B cell (primary cell): Measurements from ENCODE around the gene SPTBN1. TPM values are rescaled to one million over a fixed set of nuclear protein-coding genes. Genes with fewer than 3 reads are reported as not detected.
"Not testable (repeated sequence)": the region's sequence is repeated elsewhere in the genome, so short reads cannot be mapped to it uniquely, and the experiment has no call there.

Source experiments
- ATAC-seq: fragments of 200-7000 bp; cut with Tn5 transposase; one replicate; pipeline ENCODE4 v1.10.0; 2021; ENCODE audit warnings: low read depth, mild to moderate bottlenecking, moderate number of reproducible peaks, moderate library complexity
- CTCF ChIA-PET: fragments of 350-600 bp; sonication (Branson Sonifier 250); formaldehyde crosslinking; loops from one replicate; lab custom pipeline; 2021; ENCODE audit warnings: antibody characterized with exemption, inconsistent platforms; lab: Charles Lee
- POLR2A ChIA-PET: fragments of 350-600 bp; sonication (Branson Sonifier 250); formaldehyde crosslinking; loops from one replicate; lab custom pipeline; 2021; ENCODE audit warnings: antibody characterized with exemption; lab: Charles Lee
- DNase-seq: peaks from one replicate; pipeline ENCODE4 v3.0.0; 2013
- H2AFZ ChIP-seq: 2 replicates; pipeline ENCODE4 v1.6.1; 2012; ENCODE audit warnings: mild to moderate bottlenecking, low read depth, low read length; ENCODE audit not compliant: insufficient read depth, poor library complexity, severe bottlenecking
- H3K27ac ChIP-seq, 2 donors: 1 replicate in 1 of 2; 2 replicates in 1 of 2; pipeline ENCODE4 v1.5.1; 2012 to 2013; ENCODE audit warnings: low read length in 2 of 2, mild to moderate bottlenecking in 2 of 2, moderate library complexity in 1 of 2
- H3K27me3 ChIP-seq, 4 experiments: fragments of 200-600 bp in 1 of 4; sonication (generic) in 1 of 4; replicated peaks in 1 of 4; 1 replicate in 2 of 4; 2 replicates in 2 of 4; pipeline versions ENCODE4 v1.6.1 to v1.7.0; 2013 to 2016; ENCODE audit warnings: low read length in 3 of 4, mild to moderate bottlenecking in 2 of 4, mixed read lengths in 1 of 4, moderate library complexity in 1 of 4; ENCODE audit not compliant: insufficient read depth in 4 of 4, control insufficient read depth in 3 of 4; ENCODE audit errors: control extremely low read depth in 1 of 4
- H3K36me3 ChIP-seq, 2 experiments: replicated peaks in 1 of 2; 1 replicate in 1 of 2; 2 replicates in 1 of 2; pipeline versions ENCODE4 v1.6.1 to v1.7.1; 2013; ENCODE audit warnings: low read length in 1 of 2; ENCODE audit not compliant: insufficient read depth in 2 of 2, control insufficient read depth in 1 of 2; ENCODE audit errors: control extremely low read depth in 1 of 2, extremely low read depth in 1 of 2
- H3K4me1 ChIP-seq, 2 donors: fragments of 200-600 bp in 1 of 2; sonication (generic) in 1 of 2; 1 replicate in 1 of 2; 2 replicates in 1 of 2; pipeline versions ENCODE4 v1.5.1 to v1.6.1; 2013 to 2017; ENCODE audit warnings: low read length in 2 of 2; ENCODE audit not compliant: control insufficient read depth in 2 of 2, insufficient read depth in 2 of 2
- H3K4me2 ChIP-seq: replicated peaks from 2 replicates; pipeline ENCODE3; 2012; ENCODE audit warnings: mild to moderate bottlenecking, low read depth, low read length; ENCODE audit not compliant: poor library complexity, severe bottlenecking
- H3K4me3 ChIP-seq, 5 experiments: fragments of 200-600 bp in 1 of 5; sonication (generic) in 1 of 5; 1 replicate in 3 of 5; 2 replicates in 2 of 5; pipeline versions ENCODE4 v1.5.1 to v1.7.0; 2011 to 2016; ENCODE audit warnings: low read length in 4 of 5, mild to moderate bottlenecking in 4 of 5, low read depth in 2 of 5, control low read depth in 1 of 5, moderate library complexity in 1 of 5; ENCODE audit not compliant: insufficient read depth in 1 of 5; ENCODE audit errors: control extremely low read depth in 1 of 5, extremely low read depth in 1 of 5
- H3K79me2 ChIP-seq: fragments of 200-600 bp; sonication (generic); one replicate; pipeline ENCODE4 v1.6.0; 2016; ENCODE audit warnings: low read length; ENCODE audit not compliant: control insufficient read depth, insufficient read depth
- H3K9ac ChIP-seq: fragments of 200-600 bp; sonication (generic); 2 replicates; pipeline ENCODE4 v1.6.1; 2017; ENCODE audit warnings: mild to moderate bottlenecking, low read length, moderate library complexity
- H3K9me3 ChIP-seq, 3 donors: one replicate each; pipeline versions ENCODE4 v1.6.1 to v1.7.1; 2013; ENCODE audit warnings: low read length in 2 of 3; ENCODE audit not compliant: control insufficient read depth in 2 of 3, insufficient read depth in 1 of 3; ENCODE audit errors: control extremely low read depth in 1 of 3
- H4K20me1 ChIP-seq: 2 replicates; pipeline ENCODE4 v1.6.0; 2012; ENCODE audit warnings: mild to moderate bottlenecking, low read length; ENCODE audit not compliant: insufficient read depth, control insufficient read depth, poor library complexity, severe bottlenecking
- H3K27ac Mint-ChIP-seq: one replicate; pipeline ENCODE4 v1.8.0; 2021; ENCODE audit warnings: mixed read lengths
- H3K27me3 Mint-ChIP-seq: one replicate; pipeline ENCODE4 v1.8.0; 2021; ENCODE audit warnings: mixed read lengths
- H3K4me1 Mint-ChIP-seq: one replicate; pipeline ENCODE4 v1.8.0; 2021; ENCODE audit warnings: mixed read lengths
- H3K4me3 Mint-ChIP-seq: one replicate; pipeline ENCODE4 v1.8.0; 2021; ENCODE audit warnings: mixed read lengths
- H3K9me3 Mint-ChIP-seq: one replicate; pipeline ENCODE4 v1.8.0; 2022; ENCODE audit warnings: mixed read lengths; ENCODE audit not compliant: insufficient read depth
- CTCF ChIP-seq: fragments of 200-600 bp; IDR thresholded peaks from one replicate; pipeline ENCODE4 v1.8.0; 2022; ENCODE audit warnings: antibody characterized with exemption, mild to moderate bottlenecking
- EZH2 ChIP-seq: IDR thresholded peaks from 2 replicates; pipeline ENCODE4 v1.6.1; 2012; ENCODE audit warnings: borderline replicate concordance, low read depth, mild to moderate bottlenecking, moderate library complexity, low read length; ENCODE audit not compliant: insufficient read depth, poor library complexity, severe bottlenecking
- WGBS: methylation state at CpG from one replicate; pipeline ENCODE4 v1.1.5; 2013; ENCODE audit warnings: missing lambda C conversion rate; ENCODE audit not compliant: insufficient coverage; 5-methylcytosine and 5-hydroxymethylcytosine counted together
- intact Hi-C: fragments of 100-400 bp; cut with micrococcal nuclease; formaldehyde crosslinking; loops from one replicate; pipeline ENCODE4 v1.10.0; 2022
- polyA plus RNA-seq: library from polyadenylated mRNA; depleted of rRNA; stranded (reverse); fragments of >200 nt; gene quantifications from 2 replicates; pipeline ENCODE4 v1.2.3, GENCODE V29; 2012
- total RNA-seq, 2 donors: library from RNA; stranded (reverse); fragments of 120-200 nt in 1 of 2; gene quantifications; 1 replicate in 1 of 2; 2 replicates in 1 of 2; pipeline versions ENCODE4 v1.2.3 to v1.2.4, GENCODE V29; 2013 to 2022

The SPTBN1 gene
- total and polyA plus RNA-seq, 2 donors (not counting 1 experiment from before 2014, with no cell fraction given): 43.7 to 144 TPM

DNA sequence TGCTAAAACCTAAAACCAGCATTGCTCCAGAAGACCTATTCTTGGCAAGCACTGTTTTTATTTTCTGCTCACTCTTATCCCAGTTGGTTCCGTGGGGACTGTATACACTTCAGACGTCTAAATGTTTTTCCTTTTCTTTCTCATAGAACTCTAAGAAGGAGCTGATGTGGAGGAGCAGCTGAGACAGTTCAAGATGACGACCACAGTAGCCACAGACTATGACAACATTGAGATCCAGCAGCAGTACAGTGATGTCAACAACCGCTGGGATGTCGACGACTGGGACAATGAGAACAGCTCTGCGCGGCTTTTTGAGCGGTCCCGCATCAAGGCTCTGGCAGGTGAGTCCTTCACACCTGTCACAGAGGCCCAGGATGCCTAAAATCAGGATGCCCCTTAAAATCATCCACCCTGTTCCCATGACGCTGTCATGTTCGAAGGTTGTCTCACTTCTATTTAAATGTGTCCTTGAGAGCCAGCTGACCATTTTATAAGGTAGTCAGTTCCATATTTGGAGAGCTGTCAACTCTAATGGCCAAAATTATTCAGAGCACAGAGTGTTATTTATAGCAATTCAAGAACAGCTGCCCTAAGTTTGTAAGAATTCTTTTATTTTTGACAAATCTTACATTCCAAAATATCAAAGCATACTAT lies 70.2 kb downstream of the SPTBN1 start:
- over 99% methylated on average over 10 of the region's 12 CpGs for WGBS
- no peak overlapping the region for H2AFZ ChIP-seq
- no peak overlapping the region for H3K9ac ChIP-seq
- no peaks in the 10 kb centered on the region for H4K20me1 ChIP-seq
- Mint-ChIP-seq H3K27me3 (no peaks in the 10 kb centered on the region), H3K4me3 (no peak overlapping the region), H3K9me3 (no peaks in the 10 kb centered on the region), H3K27ac (no peak overlapping the region), H3K4me1 (peaks cover 9% of the 10 kb centered on the region)
- H3K27ac ChIP-seq: no peak overlapping the region
- H3K27me3 ChIP-seq: no peaks in the 10 kb centered on the region
- ATAC-seq (no peak), DNase-seq (no peak)
- H3K4me1 ChIP-seq: no peaks in the 10 kb centered on the region
- intact Hi-C loops: loop anchor here (10.0 kb wide), 1 partner anchor 648 kb away; no protein-coding TSS in a partner anchor
- no peak overlapping the region for H3K4me3 ChIP-seq
- H3K79me2 ChIP-seq: no peaks in the 10 kb centered on the region
- H3K4me2 ChIP-seq: no peak overlapping the region
- ChIA-PET CTCF (interaction anchor here (0.6 to 8.3 kb wide), 6 partner anchors 71 to 419 kb away, joined by 3 to 244 read pairs (median 48); no protein-coding TSS in a partner anchor), POLR2A (interaction anchor here (0.5 kb wide), 1 partner anchor 147 kb away, joined by 4 read pairs; no protein-coding TSS in a partner anchor)
- H3K36me3 ChIP-seq: no peaks in the 10 kb centered on the region
- no peaks in the 10 kb centered on the region for H3K9me3 ChIP-seq
- TF ChIP-seq EZH2 (no peak), CTCF (no peak)

DNA sequence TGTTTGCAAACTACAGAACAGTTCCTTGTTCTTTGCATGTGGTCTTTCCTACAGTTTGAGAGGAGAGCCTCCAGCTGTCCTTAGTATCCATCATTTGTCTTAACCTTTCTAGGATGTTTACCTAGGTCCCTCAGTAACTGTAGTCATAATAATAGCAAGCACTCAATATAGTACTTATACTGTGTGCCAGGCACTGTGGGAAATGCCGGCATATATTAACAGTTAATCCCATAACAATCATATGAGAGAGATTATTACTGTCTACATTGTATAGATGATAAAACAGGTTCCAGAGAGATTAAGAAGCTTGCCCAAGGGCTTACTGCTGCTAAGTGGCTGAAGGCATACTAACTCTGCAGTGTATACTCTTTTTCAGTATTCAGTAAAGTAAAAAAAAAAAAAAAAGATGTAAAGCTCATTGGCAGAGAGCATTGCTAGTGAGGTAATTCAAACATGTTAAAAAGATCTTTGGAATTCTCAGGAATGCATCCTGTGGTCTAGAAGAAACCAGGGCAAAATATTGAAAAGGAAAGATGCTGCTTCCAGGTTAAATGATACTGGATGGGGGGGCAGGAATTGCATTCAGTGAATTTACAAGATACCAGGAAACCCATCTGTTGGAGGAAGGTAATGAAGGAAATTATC lies 72.3 kb downstream of the SPTBN1 start:
- no peak overlapping the region for H3K27ac ChIP-seq
- Mint-ChIP-seq H3K9me3 (no peaks in the 10 kb centered on the region), H3K27me3 (no peaks in the 10 kb centered on the region), H3K27ac (no peak overlapping the region), H3K4me1 (peaks cover 13% of the 10 kb centered on the region), H3K4me3 (no peak overlapping the region)
- no CpG with 5 or more reads among the region's 1 CpG for WGBS
- intact Hi-C loops: loop anchor here (10.0 kb wide), 1 partner anchor 646 kb away; no protein-coding TSS in a partner anchor
- TF ChIP-seq CTCF: no peak
- no peak for TF ChIP-seq EZH2
- H2AFZ ChIP-seq: no peak overlapping the region
- DNase-seq (no peak), ATAC-seq (no peak)
- peaks cover 3 to 4% of the 10 kb centered on the region in 2 donors for H3K4me1 ChIP-seq
- H3K4me3 ChIP-seq: no peak overlapping the region
- no peaks in the 10 kb centered on the region for H3K79me2 ChIP-seq
- ChIA-PET POLR2A (no interaction called here), CTCF (interaction anchor here (0.7 to 1.3 kb wide), 2 partner anchors 52 to 176 kb away, joined by 3 read pairs; no protein-coding TSS in a partner anchor)
- no peaks in the 10 kb centered on the region for H3K27me3 ChIP-seq
- no peaks in the 10 kb centered on the region for H3K36me3 ChIP-seq
- no peaks in the 10 kb centered on the region for H4K20me1 ChIP-seq
- H3K4me2 ChIP-seq: no peak overlapping the region
- H3K9ac ChIP-seq: no peak overlapping the region
- H3K9me3 ChIP-seq: no peaks in the 10 kb centered on the region

DNA sequence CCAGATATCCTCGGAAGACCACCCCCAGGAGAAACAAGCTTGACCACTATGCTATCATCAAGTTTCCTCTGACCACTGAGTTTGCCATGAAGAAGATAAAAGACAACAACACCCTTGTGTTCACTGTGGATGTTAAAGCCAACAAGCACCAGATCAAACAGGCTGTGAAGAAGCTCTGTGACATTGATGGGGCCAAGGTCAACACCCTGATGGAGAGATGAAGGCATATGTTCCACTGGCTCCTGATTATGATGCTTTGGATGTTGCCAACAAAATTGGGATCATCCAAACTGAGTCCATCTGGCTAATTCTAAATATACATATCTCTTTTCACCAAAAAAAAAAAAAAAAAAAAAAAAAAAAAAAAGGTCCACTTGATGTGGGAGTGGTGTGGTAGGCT lies 73.4 kb downstream of the SPTBN1 start:
- WGBS: no CpG with 5 or more reads among the region's 1 CpG
- H3K27ac Mint-ChIP-seq, H3K27me3 ChIP-seq, H2AFZ ChIP-seq, H3K27me3 Mint-ChIP-seq, H3K9ac ChIP-seq, H4K20me1 ChIP-seq, H3K36me3 ChIP-seq, ATAC-seq, H3K9me3 ChIP-seq, DNase-seq, H3K27ac ChIP-seq, H3K4me3 Mint-ChIP-seq, H3K4me3 ChIP-seq, H3K4me1 ChIP-seq, POLR2A ChIA-PET, H3K9me3 Mint-ChIP-seq, H3K79me2 ChIP-seq, H3K4me2 ChIP-seq: not testable (repeated sequence)
- CTCF ChIA-PET: interaction anchor here (1.0 kb wide), 1 partner anchor 423 kb away, joined by 4 read pairs; no protein-coding TSS in a partner anchor
- peaks cover 14% of the 10 kb centered on the region for H3K4me1 Mint-ChIP-seq
- intact Hi-C loops: loop anchor here (10.0 kb wide), 1 partner anchor 645 kb away; no protein-coding TSS in a partner anchor
